Measurements from ENCODE around the gene CHCHD3.

DNA sequence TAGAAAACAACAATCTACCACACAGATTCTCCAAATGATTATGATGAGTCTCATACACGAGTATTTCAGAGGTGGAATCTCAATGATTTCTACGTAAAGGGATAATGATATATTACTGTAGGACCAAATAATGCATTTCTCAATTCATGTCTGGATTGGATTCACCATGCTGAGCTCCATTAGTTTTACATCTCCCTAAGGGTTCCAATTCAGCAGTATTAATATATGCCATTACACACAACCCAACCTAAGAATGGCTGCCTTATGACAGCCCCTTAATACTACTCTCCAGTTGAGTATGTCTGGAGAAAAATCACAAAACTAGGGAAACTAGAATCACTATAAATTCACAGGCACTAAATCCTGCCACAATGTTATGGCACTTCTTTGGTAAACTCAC, 271.3 kb downstream of the CHCHD3 start:
- TF ChIP-seq, protein P1, sequence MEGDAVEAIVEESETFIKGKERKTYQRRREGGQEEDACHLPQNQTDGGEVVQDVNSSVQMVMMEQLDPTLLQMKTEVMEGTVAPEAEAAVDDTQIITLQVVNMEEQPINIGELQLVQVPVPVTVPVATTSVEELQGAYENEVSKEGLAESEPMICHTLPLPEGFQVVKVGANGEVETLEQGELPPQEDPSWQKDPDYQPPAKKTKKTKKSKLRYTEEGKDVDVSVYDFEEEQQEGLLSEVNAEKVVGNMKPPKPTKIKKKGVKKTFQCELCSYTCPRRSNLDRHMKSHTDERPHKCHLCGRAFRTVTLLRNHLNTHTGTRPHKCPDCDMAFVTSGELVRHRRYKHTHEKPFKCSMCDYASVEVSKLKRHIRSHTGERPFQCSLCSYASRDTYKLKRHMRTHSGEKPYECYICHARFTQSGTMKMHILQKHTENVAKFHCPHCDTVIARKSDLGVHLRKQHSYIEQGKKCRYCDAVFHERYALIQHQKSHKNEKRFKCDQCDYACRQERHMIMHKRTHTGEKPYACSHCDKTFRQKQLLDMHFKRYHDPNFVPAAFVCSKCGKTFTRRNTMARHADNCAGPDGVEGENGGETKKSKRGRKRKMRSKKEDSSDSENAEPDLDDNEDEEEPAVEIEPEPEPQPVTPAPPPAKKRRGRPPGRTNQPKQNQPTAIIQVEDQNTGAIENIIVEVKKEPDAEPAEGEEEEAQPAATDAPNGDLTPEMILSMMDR (IDR thresholded peaks at IDR 0.05): no peak
- TF ChIP-seq RAD21 (conservative IDR thresholded peaks at IDR 0.05 in 1 of 2, IDR thresholded peaks at IDR 0.05 in 1 of 2): no peak
- TF ChIP-seq MYC (IDR thresholded peaks at IDR 0.05; ENCODE audit: borderline replicate concordance, low read length): no peak
- TF ChIP-seq, protein P2, sequence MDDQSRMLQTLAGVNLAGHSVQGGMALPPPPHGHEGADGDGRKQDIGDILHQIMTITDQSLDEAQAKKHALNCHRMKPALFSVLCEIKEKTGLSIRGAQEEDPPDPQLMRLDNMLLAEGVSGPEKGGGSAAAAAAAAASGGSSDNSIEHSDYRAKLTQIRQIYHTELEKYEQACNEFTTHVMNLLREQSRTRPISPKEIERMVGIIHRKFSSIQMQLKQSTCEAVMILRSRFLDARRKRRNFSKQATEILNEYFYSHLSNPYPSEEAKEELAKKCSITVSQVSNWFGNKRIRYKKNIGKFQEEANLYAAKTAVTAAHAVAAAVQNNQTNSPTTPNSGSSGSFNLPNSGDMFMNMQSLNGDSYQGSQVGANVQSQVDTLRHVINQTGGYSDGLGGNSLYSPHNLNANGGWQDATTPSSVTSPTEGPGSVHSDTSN (IDR thresholded peaks at IDR 0.05): no peak
- TF ChIP-seq, protein P3, sequence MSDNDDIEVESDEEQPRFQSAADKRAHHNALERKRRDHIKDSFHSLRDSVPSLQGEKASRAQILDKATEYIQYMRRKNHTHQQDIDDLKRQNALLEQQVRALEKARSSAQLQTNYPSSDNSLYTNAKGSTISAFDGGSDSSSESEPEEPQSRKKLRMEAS (IDR thresholded peaks at IDR 0.05): no peak
- TF ChIP-seq POLR2A (IDR thresholded peaks at IDR 0.05; ENCODE audit: low read length): no peak
